ENCODE measurements around the gene CPXM2. TPM values are rescaled to one million over a fixed set of nuclear protein-coding genes. Genes with fewer than 3 reads are reported as not detected.

Gene CPXM2
- total and polyA plus RNA-seq, 2 donors (not counting 1 experiment from before 2014, with no cell fraction given) = not detected

DNA sequence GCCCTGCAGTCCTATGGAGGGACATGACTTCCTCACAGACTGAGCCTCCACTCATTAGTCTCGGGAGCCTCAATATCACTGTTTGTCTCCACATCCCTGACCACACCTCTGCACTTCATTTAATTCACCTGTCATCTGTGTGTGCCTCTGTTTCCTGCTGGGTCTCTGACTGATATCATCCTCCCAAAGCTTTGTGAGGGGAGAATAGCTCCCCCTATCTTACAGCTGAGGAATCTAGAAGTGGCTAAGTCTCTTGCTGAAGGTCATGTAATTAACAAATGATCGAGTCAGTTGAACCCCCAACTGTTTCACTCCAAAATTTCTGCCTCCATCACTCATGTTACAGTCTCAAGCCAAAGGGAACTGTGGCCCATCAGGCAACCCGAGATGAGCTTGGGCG, 5.5 kb upstream of the CPXM2 start:
- intact Hi-C loops (cut with micrococcal nuclease) = no loop called here
- Histone ChIP-seq H3K9me3 (ENCODE audit: control extremely low read depth in 1 of 3, control insufficient read depth in 2 of 3, insufficient read depth in 1 of 3, low read length in 2 of 3) (peaks cover 0 to 7% (median 2%) of the 10 kb centered on the region in 3 donors), H4K20me1 (ENCODE audit: control insufficient read depth, insufficient read depth, low read length, poor library complexity, severe bottlenecking) (no peaks in the 10 kb centered on the region), H3K4me1 (ENCODE audit: control insufficient read depth in 2 of 2, insufficient read depth in 2 of 2, low read length in 2 of 2) (no peaks in the 10 kb centered on the region), H3K4me3 (ENCODE audit: control extremely low read depth in 1 of 5, extremely low read depth in 1 of 5, insufficient read depth in 1 of 5, low read depth in 2 of 5, low read length in 4 of 5) (no peak overlapping the region), H3K4me2 (replicated peaks; ENCODE audit: low read depth, low read length, poor library complexity, severe bottlenecking) (no peak overlapping the region), H3K27ac (ENCODE audit: low read length in 2 of 2) (no peak overlapping the region), H2AFZ (ENCODE audit: insufficient read depth, low read depth, low read length, poor library complexity, severe bottlenecking) (no peak overlapping the region), H3K27me3 (replicated peaks in 1 of 4; ENCODE audit: control extremely low read depth in 1 of 4, control insufficient read depth in 3 of 4, insufficient read depth in 4 of 4, low read length in 3 of 4) (peaks cover 0 to 7% (median 0%) of the 10 kb centered on the region in 4 experiments), H3K79me2 (ENCODE audit: control insufficient read depth, insufficient read depth, low read length) (no peaks in the 10 kb centered on the region), H3K9ac (ENCODE audit: low read length) (no peak overlapping the region), H3K36me3 (replicated peaks in 1 of 2; ENCODE audit: control extremely low read depth in 1 of 2, control insufficient read depth in 1 of 2, extremely low read depth in 1 of 2, insufficient read depth in 2 of 2, low read length in 1 of 2) (no peaks in the 10 kb centered on the region)
- POLR2A ChIA-PET = no interaction called here
- Mint-ChIP-seq H3K9me3 (ENCODE audit: insufficient read depth) (no peaks in the 10 kb centered on the region), H3K27me3 (peaks cover 26% of the 10 kb centered on the region), H3K4me1 (no peaks in the 10 kb centered on the region), H3K27ac (no peak overlapping the region), H3K4me3 (no peak overlapping the region)
- DNase-seq = no peak
- 86% methylated on average over 3 of the region's 4 CpGs for WGBS (ENCODE audit: insufficient coverage)
- CTCF ChIA-PET = no interaction called here
- no peak for ATAC-seq (ENCODE audit: low read depth)
- TF ChIP-seq, protein P1, sequence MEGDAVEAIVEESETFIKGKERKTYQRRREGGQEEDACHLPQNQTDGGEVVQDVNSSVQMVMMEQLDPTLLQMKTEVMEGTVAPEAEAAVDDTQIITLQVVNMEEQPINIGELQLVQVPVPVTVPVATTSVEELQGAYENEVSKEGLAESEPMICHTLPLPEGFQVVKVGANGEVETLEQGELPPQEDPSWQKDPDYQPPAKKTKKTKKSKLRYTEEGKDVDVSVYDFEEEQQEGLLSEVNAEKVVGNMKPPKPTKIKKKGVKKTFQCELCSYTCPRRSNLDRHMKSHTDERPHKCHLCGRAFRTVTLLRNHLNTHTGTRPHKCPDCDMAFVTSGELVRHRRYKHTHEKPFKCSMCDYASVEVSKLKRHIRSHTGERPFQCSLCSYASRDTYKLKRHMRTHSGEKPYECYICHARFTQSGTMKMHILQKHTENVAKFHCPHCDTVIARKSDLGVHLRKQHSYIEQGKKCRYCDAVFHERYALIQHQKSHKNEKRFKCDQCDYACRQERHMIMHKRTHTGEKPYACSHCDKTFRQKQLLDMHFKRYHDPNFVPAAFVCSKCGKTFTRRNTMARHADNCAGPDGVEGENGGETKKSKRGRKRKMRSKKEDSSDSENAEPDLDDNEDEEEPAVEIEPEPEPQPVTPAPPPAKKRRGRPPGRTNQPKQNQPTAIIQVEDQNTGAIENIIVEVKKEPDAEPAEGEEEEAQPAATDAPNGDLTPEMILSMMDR (IDR thresholded peaks at IDR 0.05) = no peak
- no peak for TF ChIP-seq EZH2 (IDR thresholded peaks at IDR 0.05; ENCODE audit: borderline replicate concordance, insufficient read depth, low read depth, low read length, poor library complexity, severe bottlenecking)

DNA sequence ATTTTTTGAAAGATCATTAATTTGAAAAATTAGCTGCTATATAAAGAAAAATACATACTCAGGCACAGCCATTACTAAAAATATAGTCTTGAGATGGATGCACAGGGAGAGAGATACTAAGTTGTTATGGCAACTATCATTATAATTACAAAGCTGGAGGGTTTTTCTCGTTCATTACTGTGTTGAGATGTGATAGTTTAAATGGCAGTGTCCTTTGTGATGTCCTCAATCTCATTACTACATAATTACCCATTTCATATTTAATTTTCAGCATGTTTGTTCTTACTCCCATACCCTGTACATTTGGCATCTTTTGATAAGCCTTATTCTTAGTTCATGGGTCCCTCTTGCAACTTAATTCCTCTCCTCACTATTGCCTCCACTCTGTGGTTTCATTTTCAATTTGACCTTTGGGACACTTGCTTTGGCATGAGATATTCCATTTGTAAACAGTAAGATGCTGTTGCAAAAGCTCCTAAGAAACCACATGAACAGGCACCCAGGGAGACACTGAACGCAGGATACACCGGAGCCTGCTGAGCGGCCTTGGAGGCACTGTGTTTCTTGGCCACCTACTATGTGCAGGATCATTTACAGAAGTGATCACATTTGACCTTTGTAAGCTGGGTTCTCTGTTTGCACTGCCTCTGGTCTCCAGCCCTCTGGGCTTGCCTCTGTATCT, 4.8 kb upstream of the CPXM2 start:
- no peaks in the 10 kb centered on the region for H3K4me1 Mint-ChIP-seq
- H3K9me3 ChIP-seq (ENCODE audit: control extremely low read depth in 1 of 3, control insufficient read depth in 2 of 3, insufficient read depth in 1 of 3, low read length in 2 of 3) = peaks cover 0 to 7% (median 2%) of the 10 kb centered on the region in 3 donors

More for the DNA sequence above, 4.8 kb upstream of the CPXM2 start:
- H3K4me1 ChIP-seq (ENCODE audit: control insufficient read depth in 2 of 2, insufficient read depth in 2 of 2, low read length in 2 of 2) = no peaks in the 10 kb centered on the region
- no peak overlapping the region for H3K4me2 ChIP-seq (replicated peaks; ENCODE audit: low read depth, low read length, poor library complexity, severe bottlenecking)
- H3K36me3 ChIP-seq (replicated peaks in 1 of 2; ENCODE audit: control extremely low read depth in 1 of 2, control insufficient read depth in 1 of 2, extremely low read depth in 1 of 2, insufficient read depth in 2 of 2, low read length in 1 of 2) = no peaks in the 10 kb centered on the region
- no peak for TF ChIP-seq EZH2 (IDR thresholded peaks at IDR 0.05; ENCODE audit: borderline replicate concordance, insufficient read depth, low read depth, low read length, poor library complexity, severe bottlenecking)
- TF ChIP-seq, protein P1 (IDR thresholded peaks at IDR 0.05) = no peak
- DNase-seq (no peak), ATAC-seq (ENCODE audit: low read depth) (no peak)
- H4K20me1 ChIP-seq (ENCODE audit: control insufficient read depth, insufficient read depth, low read length, poor library complexity, severe bottlenecking) = no peaks in the 10 kb centered on the region
- CTCF ChIA-PET = no interaction called here
- Mint-ChIP-seq H3K9me3 (ENCODE audit: insufficient read depth) (no peaks in the 10 kb centered on the region), H3K27me3 (peaks cover 26% of the 10 kb centered on the region), H3K27ac (no peak overlapping the region), H3K4me3 (no peak overlapping the region)
- intact Hi-C loops (cut with micrococcal nuclease) = no loop called here
- H3K27me3 ChIP-seq (replicated peaks in 1 of 4; ENCODE audit: control extremely low read depth in 1 of 4, control insufficient read depth in 3 of 4, insufficient read depth in 4 of 4, low read length in 3 of 4) = peaks cover 0 to 7% (median 0%) of the 10 kb centered on the region in 4 experiments
- H3K27ac ChIP-seq (ENCODE audit: low read length in 2 of 2) = no peak overlapping the region
- no peak overlapping the region for H2AFZ ChIP-seq (ENCODE audit: insufficient read depth, low read depth, low read length, poor library complexity, severe bottlenecking)
- no peak overlapping the region for H3K4me3 ChIP-seq (ENCODE audit: control extremely low read depth in 1 of 5, extremely low read depth in 1 of 5, insufficient read depth in 1 of 5, low read depth in 2 of 5, low read length in 4 of 5)
- WGBS (ENCODE audit: insufficient coverage) = 95% methylated on average over 3 of the region's 4 CpGs
- H3K9ac ChIP-seq (ENCODE audit: low read length) = no peak overlapping the region
- POLR2A ChIA-PET = no interaction called here
- H3K79me2 ChIP-seq (ENCODE audit: control insufficient read depth, insufficient read depth, low read length) = no peaks in the 10 kb centered on the region
